Stimulated activated CD8-positive, alpha-beta memory T cell treated with anti-CD3 and anti-CD28 coated beads, Interleukin-4, amount 100 ng/mL, for 4 hours (primary cell): ENCODE results near the gene CLNK.

Source experiments
- DNase-seq, 2 donors: peaks; one replicate each; pipeline ENCODE4 v3.0.0-alpha.2; 2020; ENCODE audit warnings: low read depth in 2 of 2, low spot score in 1 of 2

The CLNK gene

DNA sequence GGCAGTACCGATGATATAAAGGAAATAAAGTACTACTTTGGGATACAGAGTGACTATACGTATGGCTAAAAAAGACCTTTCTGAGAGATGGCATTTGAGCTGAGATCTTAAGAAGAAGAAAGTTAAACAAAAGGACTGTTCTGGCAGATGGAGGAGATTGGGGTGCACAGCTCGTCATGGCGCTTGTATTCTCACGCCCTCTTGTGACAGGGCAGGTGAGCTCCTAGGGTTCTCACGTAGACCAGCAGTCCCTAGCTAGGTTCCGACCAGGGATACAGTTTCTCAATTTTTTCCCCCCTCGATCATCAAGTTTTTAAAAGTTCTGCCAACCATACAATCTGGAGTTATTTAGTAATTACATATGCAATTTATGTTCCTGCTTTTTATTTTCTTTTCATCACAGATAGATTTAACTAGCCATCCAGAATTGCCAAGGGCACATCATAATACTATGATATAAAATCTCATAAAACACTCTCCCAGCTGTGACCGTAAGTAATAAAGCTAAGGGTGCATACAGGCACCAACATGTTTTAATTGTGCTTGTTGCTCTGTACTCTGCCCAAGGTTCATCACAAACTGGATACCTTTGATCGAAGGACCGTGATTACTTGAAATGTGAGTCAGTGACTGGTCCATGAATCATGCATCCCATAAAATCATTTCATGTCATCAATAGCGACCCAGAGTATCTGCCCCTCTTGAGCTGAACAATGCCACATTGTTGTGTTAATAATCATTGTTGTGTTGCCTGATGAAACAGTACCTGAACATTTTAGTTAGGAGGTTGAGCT is 157.9 kb downstream of the CLNK start:
- DNase-seq = no peak

DNA sequence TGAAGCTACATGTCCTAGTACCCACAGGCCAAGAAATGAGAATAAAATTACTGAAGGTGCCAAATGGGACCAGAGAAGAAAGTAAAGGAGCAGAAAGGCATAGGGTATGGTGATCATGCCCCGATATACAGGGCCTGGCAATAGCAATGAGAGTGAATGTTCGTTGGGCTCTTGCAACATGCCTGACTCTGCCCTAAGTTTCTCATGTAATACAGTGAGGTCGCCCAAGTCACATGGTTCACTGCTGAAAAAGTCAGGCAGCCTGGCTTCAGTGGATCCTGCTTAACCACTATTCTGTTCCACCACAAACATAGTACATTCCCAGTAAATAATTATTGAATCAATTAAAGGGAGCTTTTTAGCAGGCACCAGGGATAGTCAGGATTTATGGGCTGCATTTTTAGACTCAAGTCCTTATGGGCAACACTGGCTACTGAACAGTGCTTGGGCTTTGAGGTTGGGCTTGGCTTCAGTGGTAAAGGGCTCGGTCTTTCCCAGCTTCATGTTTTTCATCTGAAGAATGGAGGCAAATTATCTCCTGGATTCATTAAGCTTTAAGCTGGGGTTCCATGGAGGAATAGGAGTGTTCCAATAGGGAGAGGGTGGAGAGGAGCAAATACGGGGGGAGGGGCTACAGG is 160.3 kb downstream of the CLNK start:
- DNase-seq = no peak

DNA sequence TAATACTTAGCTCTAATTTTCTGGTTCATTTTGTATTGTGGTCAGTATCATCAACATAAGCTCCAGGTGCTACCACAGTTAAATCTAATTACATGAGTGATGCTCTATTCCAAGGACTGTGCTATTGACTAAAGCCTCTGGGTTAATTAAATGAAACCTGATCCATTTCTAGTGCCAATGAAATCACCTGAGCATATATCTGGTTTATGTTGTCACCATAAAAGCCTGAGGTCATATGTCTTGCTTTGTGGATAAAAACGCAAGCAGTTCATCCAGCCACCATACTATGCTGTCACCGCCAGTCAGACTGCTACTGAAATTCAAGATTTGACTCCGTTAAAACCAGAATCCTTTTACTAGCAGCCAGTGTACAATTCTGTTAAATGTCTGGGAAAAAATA is 163.1 kb downstream of the CLNK start:
- no peak for DNase-seq

DNA sequence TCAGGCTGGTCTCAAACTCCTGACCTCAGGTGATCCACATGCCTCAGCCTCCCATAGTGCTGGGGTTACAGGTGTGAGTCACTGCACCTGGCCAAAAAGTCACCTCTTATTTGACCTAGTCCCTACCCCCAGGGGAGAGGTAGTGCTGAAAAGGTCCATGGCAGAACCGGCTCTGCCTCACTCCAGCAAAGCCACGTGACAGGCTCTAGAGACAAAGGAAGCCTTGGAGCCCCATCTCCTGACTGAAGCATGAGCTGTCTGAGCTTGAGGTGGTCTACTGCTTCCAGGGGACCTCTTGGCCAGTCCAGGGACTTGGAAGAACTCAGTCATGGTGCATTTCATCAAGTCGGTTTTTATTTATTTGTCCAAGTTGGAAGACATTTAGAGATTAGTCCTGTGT is 174.8 kb downstream of the CLNK start:
- no peak for DNase-seq

DNA sequence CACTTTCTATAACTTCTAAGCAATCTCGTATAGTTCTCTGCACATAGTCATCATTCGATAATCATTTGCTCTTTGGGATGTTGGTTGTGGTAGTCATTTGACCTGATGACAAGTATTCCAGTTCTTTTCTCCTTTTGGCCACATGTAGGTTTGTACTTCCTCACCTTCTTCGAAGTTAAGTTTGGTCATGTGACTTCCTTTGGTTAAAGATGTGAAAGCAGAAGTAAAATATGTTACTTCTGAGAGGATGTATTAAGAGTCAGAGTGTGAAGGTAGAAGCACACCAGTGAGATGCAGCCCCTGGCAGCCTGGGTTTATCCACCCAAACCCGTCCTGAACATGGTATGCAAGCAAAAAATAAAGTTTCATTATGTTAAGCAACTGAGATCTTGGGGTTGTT is 178.5 kb downstream of the CLNK start:
- no peak for DNase-seq

DNA sequence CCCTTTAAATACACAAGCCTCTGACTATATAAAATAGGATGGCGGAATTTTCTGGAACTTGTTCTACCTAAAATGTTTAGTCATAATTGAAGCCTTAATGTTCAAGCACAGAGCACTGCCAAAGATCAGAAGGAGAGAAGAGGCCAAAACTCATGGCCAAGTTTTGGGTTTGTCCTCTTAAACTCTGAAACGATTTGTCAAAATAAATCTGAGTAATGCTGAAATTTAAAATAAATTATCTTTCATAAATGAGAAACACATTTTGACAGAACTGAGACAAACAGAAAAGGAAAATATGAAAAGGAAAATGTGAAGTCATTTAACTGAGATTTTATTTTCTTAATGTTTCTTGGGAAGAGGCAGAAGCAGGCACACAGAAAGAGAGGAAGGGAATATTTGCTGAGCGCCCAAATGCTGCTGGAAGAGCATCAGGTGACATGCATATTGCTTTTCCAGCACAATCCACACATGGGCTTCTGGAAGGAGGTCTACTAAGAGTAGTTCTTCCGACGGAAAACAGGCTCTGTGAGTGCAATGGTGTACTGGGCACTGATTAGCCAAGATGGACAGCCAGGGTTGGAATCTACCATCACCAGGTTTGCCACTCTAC is 179.9 kb downstream of the CLNK start:
- no peak for DNase-seq

DNA sequence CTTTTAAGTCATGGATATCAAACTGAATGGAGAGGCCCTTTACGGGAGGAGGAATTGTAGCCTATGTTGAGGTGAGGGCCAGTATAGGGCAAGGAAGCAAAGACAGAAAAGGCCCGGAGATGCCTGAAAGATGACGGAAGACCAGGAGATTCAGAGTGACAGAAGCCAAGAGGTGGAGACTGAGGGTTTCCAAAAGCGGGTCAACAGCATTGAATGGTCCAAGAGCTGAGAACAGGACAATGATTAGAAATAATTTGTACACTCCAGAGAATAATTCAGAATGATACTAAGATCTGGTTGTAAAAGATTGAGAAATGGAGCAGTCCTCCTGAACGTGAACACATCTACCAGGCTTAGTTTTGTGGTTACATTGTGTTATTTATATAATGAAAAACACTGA is 181.9 kb downstream of the CLNK start:
- no peak for DNase-seq

DNA sequence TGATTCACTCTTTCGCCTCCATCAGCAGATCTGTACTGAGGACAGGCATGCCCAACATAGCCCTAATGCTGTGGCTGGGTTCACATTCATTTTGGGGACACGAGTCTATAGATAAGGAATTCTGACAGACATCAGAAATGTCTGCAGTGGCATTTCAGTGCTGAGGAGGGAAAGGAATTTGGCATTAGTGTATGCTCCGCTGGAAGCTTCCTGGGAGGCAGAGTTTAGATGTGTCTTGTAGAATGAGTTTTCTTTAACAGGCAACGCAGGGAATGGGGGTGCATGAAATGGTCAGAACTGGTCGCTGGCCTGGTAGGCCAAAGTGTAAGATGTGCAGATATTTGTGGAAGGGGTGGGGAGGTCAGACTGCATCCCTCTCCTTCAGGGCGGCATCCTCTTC is 183.8 kb downstream of the CLNK start:
- DNase-seq = no peak

DNA sequence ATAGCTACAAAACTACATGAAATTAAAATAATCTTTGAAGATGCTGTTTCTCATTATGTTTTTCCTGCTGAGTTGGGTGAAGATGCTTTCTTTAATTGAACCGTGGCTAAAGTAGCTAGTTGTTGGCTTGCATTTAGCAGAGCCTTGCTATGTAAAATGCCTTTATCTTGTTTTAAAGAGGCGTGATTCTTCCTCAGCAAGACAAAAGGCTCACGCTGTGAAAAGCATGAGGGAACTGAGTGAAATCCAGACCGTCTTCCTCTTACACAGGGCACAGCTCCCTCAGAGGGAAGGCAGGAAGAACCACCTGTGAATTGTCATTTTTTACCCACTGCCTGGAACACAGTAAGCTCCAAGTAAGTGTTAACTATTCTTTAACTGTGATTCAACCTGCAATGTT is 188.4 kb downstream of the CLNK start:
- DNase-seq = no peak

DNA sequence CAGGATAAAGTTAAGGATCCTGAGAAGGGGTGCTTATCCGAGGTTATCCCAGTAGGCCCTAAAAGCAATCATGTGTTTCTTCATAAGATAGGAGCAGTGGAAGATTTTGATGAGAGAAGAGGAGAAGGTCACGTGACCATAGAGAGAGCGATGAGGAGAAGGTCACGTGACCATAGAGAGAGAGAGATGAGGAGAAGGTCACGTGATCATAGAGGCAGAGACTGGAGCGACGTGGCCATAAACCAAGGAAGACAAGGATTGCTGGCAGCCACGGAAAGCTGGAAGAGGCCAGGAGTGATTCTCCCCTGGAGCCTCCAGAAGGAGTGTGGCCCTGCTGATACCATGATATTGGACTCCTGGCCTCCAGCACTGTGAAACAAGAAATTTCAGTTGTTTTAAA is 188.9 kb downstream of the CLNK start:
- DNase-seq = no peak

DNA sequence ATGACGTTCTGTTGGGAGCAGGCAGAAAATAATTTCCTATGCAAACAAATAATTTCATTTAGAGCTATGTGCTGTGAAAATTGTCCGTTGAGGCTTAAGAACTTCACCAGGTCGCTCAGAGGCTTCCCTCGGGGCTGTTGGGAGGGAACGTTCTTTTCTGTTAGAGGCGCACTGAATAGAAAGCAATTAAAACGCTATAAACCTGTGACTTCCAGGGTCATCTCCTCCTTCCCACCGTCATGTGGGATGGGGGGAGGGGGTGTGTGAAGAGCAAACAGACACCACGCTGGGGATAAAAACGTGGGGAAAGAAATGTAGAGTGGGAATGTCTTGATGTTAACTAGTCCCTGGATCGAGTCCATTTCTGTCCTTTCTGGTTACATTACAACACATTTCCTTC is 192.1 kb downstream of the CLNK start:
- no peak for DNase-seq

DNA sequence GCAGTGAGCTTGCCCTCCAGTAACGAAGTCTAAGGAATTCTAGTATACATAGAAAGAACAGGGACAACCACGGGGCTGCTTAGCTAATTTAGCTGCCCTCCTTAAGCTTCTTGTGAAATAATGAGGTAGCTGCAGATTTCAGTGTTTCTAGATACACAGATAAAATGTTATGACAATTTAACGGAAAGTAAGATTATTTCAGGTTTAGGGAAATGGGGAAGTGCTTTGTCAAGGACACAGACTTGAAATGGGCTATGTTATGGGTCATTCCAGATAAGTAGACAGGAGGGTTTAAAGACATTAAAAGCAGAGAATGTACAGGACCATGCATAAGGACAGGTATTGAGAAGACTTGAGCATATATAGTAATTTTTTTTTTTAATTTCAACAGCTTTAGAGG is 193.2 kb downstream of the CLNK start:
- no peak for DNase-seq

DNA sequence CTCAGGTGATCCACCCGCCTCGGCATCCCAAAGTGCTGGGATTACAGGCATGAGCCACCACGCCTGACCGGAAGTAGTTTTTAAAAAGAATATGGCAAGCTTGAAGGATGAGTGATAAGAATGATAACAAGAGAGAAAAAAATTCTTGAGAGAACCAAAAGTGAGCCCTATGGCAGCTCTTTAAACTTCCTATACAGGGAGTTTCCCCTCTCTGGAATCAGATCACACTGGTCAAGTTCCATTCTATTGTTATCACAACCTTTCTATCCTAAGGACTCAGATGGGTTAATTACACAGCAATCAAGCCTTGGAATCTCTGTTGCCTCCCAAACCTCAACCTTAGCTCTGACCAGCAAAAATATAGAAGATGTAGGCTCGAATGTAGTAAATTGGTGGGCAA is 193.6 kb downstream of the CLNK start:
- no peak for DNase-seq

DNA sequence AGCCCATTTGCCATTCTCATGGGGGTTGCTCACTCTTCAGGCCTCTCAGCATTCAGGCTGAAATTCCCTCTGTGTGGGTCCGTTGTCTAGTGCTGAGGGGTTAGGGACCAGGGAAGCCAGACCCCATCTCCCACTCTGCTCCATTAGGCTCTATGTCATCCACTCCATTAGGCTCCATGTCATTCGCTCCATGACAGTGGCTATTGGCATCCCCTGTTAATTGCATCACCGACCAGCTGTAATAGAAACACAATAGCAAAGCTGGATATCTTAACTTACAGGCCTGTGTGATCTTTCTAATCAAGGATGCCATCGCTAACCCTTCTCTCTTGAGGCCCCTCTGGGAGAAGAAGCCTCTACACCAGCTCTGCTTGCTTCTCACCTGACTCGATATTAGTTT is 201.7 kb downstream of the CLNK start:
- no peak for DNase-seq

DNA sequence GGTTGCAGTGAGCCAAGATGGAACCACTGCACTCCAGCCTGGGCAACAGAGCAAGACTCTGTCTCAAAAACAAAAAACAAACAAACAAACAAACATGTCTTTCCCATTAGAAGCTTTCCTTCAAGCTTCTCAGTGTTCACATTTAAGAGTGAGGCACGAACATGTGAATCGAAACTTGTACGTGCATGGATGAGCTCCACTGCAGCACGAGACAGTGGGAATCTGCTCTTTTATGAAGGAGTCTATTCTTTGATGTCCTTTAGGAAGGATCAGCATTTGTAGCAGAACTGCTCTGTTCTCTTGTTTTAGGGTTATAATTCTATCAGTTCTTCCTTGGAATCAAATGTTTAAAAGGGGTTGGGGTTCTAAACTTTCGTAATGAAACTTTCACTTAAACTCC is 204.0 kb downstream of the CLNK start:
- DNase-seq = no peak

DNA sequence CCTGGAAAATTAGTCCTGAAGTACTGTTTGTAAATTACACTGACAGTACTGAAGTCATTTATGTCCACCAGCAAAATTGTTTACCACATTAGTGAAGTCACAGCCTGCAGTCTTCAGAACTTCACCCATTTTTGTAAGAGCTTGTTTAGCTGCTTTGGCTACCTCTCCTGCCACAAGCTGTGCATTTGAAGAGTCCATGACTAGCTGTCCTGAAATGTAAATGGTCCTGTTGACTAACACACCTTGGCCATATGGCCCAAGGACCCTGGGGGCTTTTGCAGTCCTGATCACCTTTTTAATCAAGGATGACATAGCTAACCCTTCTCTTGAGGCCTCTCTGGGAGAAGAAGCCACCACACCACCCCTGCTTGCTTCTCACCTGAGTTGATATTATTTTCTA is 205.9 kb downstream of the CLNK start:
- DNase-seq = no peak

DNA sequence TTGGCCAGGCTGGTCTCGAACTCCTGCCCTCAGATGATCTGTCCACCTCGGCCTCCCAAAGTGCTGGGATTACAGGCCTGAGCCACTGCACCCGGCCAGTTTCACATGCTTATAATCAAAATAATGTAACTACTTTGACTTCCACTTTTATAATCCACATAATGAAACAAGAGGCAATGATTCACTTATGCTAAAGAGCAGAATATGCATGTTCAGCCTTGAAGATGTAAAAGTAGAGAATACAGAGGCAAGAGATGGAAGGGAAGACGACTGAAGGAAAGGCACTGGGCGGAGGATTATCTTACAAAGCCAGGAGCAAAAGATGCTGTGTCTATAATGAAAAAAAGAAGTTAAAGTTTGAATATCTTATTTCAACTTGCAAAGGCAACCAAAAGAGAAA is 214.1 kb downstream of the CLNK start:
- no peak for DNase-seq

DNA sequence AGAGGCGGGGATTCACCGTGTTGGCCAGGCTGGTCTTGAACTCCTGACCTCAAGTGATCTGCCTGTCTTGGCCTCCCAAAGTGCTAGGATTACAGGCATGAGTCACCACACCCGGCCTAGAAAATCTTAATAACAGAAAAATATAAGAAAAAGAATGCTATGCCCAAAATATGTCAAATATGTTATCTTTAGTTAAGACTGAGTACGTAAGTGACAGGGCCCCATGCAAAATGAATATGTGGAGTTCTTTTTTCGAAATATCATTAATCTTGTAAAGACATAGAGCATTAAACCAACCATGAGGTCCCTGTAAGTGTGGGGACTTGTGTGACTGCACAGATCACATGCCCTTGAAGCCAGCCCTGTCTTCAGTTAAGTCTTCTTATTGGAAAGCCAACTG is 218.4 kb downstream of the CLNK start:
- DNase-seq = no peak

DNA sequence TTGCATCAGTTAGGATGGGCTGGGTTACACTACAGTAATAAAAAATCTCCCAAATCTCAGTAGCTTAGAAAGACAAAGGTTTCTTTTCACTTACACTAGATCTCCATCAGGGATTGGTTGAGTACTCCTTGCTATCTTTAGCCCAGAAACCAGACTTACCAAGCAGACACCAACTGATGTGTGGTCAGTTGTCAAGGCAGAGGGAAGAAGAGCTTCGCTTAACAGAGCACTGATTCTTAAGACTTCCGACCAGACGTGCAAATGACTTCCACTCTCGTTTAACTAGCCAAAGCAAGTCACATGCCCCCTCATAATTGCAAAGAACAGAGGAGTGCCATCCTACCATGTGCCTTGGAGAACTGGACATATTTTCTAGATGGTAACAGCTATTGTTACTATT is 221.7 kb downstream of the CLNK start:
- DNase-seq = no peak

DNA sequence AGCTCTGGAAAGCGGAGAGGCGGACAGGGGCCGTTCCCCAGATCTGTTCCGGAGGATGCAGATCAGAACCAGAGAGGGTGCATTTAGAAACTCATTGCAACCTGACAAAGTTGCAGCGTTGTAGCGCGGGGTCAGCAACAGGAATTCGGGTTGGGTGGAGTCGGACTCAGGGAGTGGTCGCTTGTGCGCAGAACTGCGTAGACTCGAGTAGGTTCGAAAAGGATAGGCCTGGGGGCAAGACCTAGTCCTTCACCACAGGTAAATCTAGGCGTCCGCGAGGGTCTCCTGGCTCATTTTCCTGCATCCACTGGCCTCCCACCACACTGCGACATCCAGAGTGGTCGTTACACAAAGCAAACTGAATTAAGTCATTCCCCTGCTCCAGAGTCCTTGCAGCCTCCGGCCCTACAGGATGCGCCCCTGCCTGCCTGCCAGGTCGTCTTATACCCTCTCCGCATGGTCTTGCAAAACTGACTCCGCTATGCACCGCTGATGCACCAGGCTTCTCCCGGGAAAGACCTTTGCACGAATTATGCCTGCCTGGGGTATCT is 222.6 kb downstream of the CLNK start:
- DNase-seq = no peak

DNA sequence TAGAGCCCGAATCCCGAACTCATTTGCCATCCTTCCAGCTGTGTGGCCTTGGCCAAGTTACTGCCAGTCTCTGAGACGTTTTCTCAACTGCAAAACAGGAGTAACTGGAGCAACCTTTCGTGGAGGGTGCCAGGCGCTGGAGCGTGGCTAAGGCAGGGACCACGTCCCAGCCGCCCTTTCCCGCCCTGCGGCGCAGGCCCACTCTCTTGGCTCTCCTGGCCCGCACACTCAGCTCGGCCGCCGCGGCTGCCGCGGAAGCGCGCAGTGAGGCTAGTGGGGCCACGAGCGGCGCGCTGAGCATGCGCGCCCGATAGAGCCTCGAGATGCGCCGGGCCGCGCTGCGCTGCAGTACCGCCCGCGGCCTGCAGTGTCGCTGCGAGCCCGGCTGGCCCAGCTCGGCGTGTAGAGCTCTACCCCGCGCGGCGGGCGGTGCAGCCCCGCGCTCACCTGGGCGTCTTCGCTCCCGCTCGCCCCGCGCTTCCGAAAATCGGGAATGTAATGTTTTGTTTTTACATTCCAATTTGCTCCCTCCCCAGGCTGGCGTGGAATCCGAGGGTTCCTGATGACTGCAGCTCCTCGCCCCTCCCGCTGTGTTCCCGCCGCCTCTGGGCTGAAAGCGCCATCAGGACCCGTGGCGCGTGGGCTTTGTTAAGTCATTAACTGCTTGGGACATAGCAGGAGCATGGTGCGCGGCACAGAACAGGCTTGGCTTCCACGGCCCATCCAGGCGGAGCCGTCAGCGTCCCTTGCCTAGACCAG is 223.3 kb downstream of the CLNK start:
- DNase-seq = peak in 1 of 2 donors; percentile 42
